ENCODE measurements around the gene CSNK1A1. TPM values are rescaled to one million over a fixed set of nuclear protein-coding genes. Genes with fewer than 3 reads are reported as not detected.
A peak's percentile ranks its signal among the peaks of the same experiment; 100 is the strongest.

The CSNK1A1 gene
- total and polyA plus RNA-seq, 4 donors: 43.0 to 108 (median 78.2) TPM

DNA sequence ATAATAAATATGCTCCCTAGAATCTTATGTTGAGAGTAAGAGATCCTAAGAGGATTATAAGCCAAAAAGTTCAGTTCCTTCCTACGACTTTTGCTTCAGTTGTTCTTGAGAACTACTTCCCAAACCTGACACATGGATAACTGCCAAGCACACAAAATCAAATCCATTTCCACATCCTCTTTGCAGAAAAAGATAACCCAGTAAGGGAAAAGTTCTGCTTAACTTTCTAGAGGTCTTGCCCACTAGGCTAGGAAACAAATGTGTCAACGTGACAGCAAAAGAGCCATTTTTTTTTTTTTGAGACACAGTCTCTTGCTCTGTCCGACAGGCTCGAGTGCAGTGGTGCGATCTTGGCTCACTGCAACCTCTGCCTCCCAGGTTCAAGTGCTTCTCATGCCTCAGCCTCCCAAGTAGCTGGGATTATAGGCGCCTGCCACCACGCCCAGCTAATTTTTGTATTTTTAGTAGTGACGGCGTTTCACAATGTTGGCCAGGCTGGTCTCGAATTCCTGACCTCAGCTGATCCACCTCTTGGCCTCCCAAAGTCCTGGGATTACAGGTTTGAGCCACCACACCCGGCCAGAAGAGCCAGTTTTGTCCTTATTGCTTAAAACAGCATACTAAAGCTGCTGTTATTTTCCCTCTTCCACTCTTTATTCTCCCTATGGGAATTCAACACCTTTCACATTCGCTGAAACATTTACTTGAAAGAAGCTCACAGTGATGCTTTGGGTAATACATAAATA, 24.2 kb downstream of the CSNK1A1 start:
- H3K4me1 ChIP-seq (ENCODE audit: control insufficient read depth in 4 of 4, insufficient read depth in 4 of 4, low read length in 3 of 4): peaks cover 10 to 34% (median 18%) of the 10 kb centered on the region in 4 donors
- H3K36me3 ChIP-seq (ENCODE audit: control insufficient read depth in 4 of 4, insufficient read depth in 3 of 4, low read depth in 1 of 4, low read length in 3 of 4): peaks cover 2 to 11% (median 6%) of the 10 kb centered on the region in 4 donors
- H3K27me3 ChIP-seq (ENCODE audit: control insufficient read depth in 4 of 4, insufficient read depth in 4 of 4, low read length in 3 of 4): no peaks in the 10 kb centered on the region
- DNase-seq (ENCODE audit: low spot score): no peak
- no peak overlapping the region for H3K4me3 ChIP-seq (ENCODE audit: low read depth in 1 of 3, low read length in 3 of 3)
- H3K9me3 ChIP-seq (ENCODE audit: control insufficient read depth in 4 of 4, low read length in 3 of 4): no peaks in the 10 kb centered on the region
- WGBS: 55% methylated on average over 12 of the region's 12 CpGs
- no peak overlapping the region for H3K27ac ChIP-seq (ENCODE audit: low read depth in 1 of 2, low read length in 2 of 2)
- TF ChIP-seq RXRA (IDR thresholded peaks at IDR 0.05) (peak; percentile 11 to 12), NR2F2 (IDR thresholded peaks at IDR 0.05) (peak; percentile 41), REST (IDR thresholded peaks at IDR 0.05) (no peak), EGR1 (IDR thresholded peaks at IDR 0.05; ENCODE audit: low read depth in 2 of 2) (no peak), SP1 (IDR thresholded peaks at IDR 0.05) (peak; percentile 29), RAD21 (IDR thresholded peaks at IDR 0.05) (peak in 1 of 2 donors; percentile 23), TAF1 (conservative IDR thresholded peaks at IDR 0.05) (no peak), YY1 (IDR thresholded peaks at IDR 0.05) (no peak), HNF4G (IDR thresholded peaks at IDR 0.05) (no peak), GABPA (IDR thresholded peaks at IDR 0.05 in 1 of 2, conservative IDR thresholded peaks at IDR 0.05 in 1 of 2) (no peak), FOXA1 (IDR thresholded peaks at IDR 0.05) (no peak)
- TF ChIP-seq, protein P1, sequence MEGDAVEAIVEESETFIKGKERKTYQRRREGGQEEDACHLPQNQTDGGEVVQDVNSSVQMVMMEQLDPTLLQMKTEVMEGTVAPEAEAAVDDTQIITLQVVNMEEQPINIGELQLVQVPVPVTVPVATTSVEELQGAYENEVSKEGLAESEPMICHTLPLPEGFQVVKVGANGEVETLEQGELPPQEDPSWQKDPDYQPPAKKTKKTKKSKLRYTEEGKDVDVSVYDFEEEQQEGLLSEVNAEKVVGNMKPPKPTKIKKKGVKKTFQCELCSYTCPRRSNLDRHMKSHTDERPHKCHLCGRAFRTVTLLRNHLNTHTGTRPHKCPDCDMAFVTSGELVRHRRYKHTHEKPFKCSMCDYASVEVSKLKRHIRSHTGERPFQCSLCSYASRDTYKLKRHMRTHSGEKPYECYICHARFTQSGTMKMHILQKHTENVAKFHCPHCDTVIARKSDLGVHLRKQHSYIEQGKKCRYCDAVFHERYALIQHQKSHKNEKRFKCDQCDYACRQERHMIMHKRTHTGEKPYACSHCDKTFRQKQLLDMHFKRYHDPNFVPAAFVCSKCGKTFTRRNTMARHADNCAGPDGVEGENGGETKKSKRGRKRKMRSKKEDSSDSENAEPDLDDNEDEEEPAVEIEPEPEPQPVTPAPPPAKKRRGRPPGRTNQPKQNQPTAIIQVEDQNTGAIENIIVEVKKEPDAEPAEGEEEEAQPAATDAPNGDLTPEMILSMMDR (IDR thresholded peaks at IDR 0.05; ENCODE audit: low read depth, low read length, missing input control): no peak
- TF ChIP-seq, protein P2, sequence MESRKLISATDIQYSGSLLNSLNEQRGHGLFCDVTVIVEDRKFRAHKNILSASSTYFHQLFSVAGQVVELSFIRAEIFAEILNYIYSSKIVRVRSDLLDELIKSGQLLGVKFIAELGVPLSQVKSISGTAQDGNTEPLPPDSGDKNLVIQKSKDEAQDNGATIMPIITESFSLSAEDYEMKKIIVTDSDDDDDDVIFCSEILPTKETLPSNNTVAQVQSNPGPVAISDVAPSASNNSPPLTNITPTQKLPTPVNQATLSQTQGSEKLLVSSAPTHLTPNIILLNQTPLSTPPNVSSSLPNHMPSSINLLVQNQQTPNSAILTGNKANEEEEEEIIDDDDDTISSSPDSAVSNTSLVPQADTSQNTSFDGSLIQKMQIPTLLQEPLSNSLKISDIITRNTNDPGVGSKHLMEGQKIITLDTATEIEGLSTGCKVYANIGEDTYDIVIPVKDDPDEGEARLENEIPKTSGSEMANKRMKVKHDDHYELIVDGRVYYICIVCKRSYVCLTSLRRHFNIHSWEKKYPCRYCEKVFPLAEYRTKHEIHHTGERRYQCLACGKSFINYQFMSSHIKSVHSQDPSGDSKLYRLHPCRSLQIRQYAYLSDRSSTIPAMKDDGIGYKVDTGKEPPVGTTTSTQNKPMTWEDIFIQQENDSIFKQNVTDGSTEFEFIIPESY (IDR thresholded peaks at IDR 0.05): no peak
- TF ChIP-seq, protein P3, sequence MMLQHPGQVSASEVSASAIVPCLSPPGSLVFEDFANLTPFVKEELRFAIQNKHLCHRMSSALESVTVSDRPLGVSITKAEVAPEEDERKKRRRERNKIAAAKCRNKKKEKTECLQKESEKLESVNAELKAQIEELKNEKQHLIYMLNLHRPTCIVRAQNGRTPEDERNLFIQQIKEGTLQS (IDR thresholded peaks at IDR 0.05): no peak
- TF ChIP-seq, protein P4, sequence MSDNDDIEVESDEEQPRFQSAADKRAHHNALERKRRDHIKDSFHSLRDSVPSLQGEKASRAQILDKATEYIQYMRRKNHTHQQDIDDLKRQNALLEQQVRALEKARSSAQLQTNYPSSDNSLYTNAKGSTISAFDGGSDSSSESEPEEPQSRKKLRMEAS (IDR thresholded peaks at IDR 0.05): peak; percentile 33
- no peak overlapping the region for H3K9ac ChIP-seq (ENCODE audit: low read depth in 1 of 2, low read length in 2 of 2)

Data from liver (tissue), 9 donors.